ENCODE measurements around the gene LAMC3. TPM values are rescaled to one million over a fixed set of nuclear protein-coding genes. Genes with fewer than 3 reads are reported as not detected.

LAMC3 gene
- polyA plus RNA-seq, 1 donor from 2014 or later: 0.04 TPM

- H3K27me3 ChIP-seq (ENCODE audit: insufficient read depth, low read depth, low read length): no peaks in the 10 kb centered on the region
- no peaks in the 10 kb centered on the region for H4K20me1 ChIP-seq (ENCODE audit: insufficient read depth)
- no peak overlapping the region for H3K4me3 ChIP-seq (ENCODE audit: low read length)
- no peaks in the 10 kb centered on the region for H3K79me2 ChIP-seq (replicated peaks; ENCODE audit: insufficient read depth, low read length)
- no peaks in the 10 kb centered on the region for H3K9me2 ChIP-seq (ENCODE audit: insufficient read depth, low read length)
- no peak overlapping the region for H2AFZ ChIP-seq (ENCODE audit: low read depth, low read length)
- H3K9me3 ChIP-seq (ENCODE audit: low read length): no peaks in the 10 kb centered on the region
- H3F3A ChIP-seq (ENCODE audit: insufficient read depth, low read length, poor library complexity, severe bottlenecking): no peaks in the 10 kb centered on the region
- no peak overlapping the region for H3K9ac ChIP-seq (ENCODE audit: low read length)
- no peak overlapping the region for H3K27ac ChIP-seq (ENCODE audit: low read length)
- H3K36me3 ChIP-seq (ENCODE audit: insufficient read depth, low read length): no peaks in the 10 kb centered on the region
- TF ChIP-seq TAF1 (IDR thresholded peaks at IDR 0.05; ENCODE audit: low read depth) (no peak), SMC3 (conservative IDR thresholded peaks at IDR 0.05; ENCODE audit: poor library complexity) (no peak), REST (IDR thresholded peaks at IDR 0.05; ENCODE audit: borderline replicate concordance) (no peak), CTCF (IDR thresholded peaks at IDR 0.05; ENCODE audit: poor library complexity, severe bottlenecking) (no peak), RAD21 (conservative IDR thresholded peaks at IDR 0.05) (no peak), EZH2 (IDR thresholded peaks at IDR 0.05; ENCODE audit: borderline replicate concordance, insufficient read depth, low read length, poor library complexity, severe bottlenecking) (no peak), POLR2AphosphoS5 (IDR thresholded peaks at IDR 0.05) (no peak), EP300 (conservative IDR thresholded peaks at IDR 0.05; ENCODE audit: poor library complexity, severe bottlenecking) (no peak), MXI1 (conservative IDR thresholded peaks at IDR 0.05; ENCODE audit: poor library complexity, severe bottlenecking) (no peak)
- no peak overlapping the region for H3K4me2 ChIP-seq (ENCODE audit: low read length)
Observed at GRCh38 chr9:131085370-131086122, 76.6 kb downstream of the LAMC3 start.

- Histone ChIP-seq H2AFZ (ENCODE audit: low read depth, low read length) (no peak overlapping the region), H3K36me3 (ENCODE audit: insufficient read depth, low read length) (no peaks in the 10 kb centered on the region), H4K20me1 (ENCODE audit: insufficient read depth) (no peaks in the 10 kb centered on the region), H3K4me2 (ENCODE audit: low read length) (no peak overlapping the region), H3K9me2 (ENCODE audit: insufficient read depth, low read length) (no peaks in the 10 kb centered on the region), H3K9ac (ENCODE audit: low read length) (no peak overlapping the region), H3K27ac (ENCODE audit: low read length) (no peak overlapping the region), H3K27me3 (ENCODE audit: insufficient read depth, low read depth, low read length) (no peaks in the 10 kb centered on the region), H3K9me3 (ENCODE audit: low read length) (no peaks in the 10 kb centered on the region), H3K4me3 (ENCODE audit: low read length) (no peak overlapping the region), H3K79me2 (replicated peaks; ENCODE audit: insufficient read depth, low read length) (no peaks in the 10 kb centered on the region), H3F3A (ENCODE audit: insufficient read depth, low read length, poor library complexity, severe bottlenecking) (no peaks in the 10 kb centered on the region)
- TF ChIP-seq CTCF (IDR thresholded peaks at IDR 0.05; ENCODE audit: poor library complexity, severe bottlenecking) (no peak), EZH2 (IDR thresholded peaks at IDR 0.05; ENCODE audit: borderline replicate concordance, insufficient read depth, low read length, poor library complexity, severe bottlenecking) (no peak), RAD21 (conservative IDR thresholded peaks at IDR 0.05) (no peak), POLR2AphosphoS5 (IDR thresholded peaks at IDR 0.05) (no peak), SMC3 (conservative IDR thresholded peaks at IDR 0.05; ENCODE audit: poor library complexity) (no peak), MXI1 (conservative IDR thresholded peaks at IDR 0.05; ENCODE audit: poor library complexity, severe bottlenecking) (no peak), EP300 (conservative IDR thresholded peaks at IDR 0.05; ENCODE audit: poor library complexity, severe bottlenecking) (no peak), REST (IDR thresholded peaks at IDR 0.05; ENCODE audit: borderline replicate concordance) (no peak), TAF1 (IDR thresholded peaks at IDR 0.05; ENCODE audit: low read depth) (no peak)
Observed at GRCh38 chr9:131087354-131087893, 78.5 kb downstream of the LAMC3 start.

All from neural cell (in vitro differentiated cells).